ENCODE measurements around the gene P4HB. TPM values are rescaled to one million over a fixed set of nuclear protein-coding genes. Genes with fewer than 3 reads are reported as not detected.
A peak's percentile ranks its signal among the peaks of the same experiment; 100 is the strongest.

Gene P4HB
- total RNA-seq, 1 donor from 2014 or later: 678 TPM

- peak overlapping the region; percentile 76 for H3K27ac Mint-ChIP-seq (ENCODE audit: unreplicated experiment)
- H3K27me3 Mint-ChIP-seq (ENCODE audit: unreplicated experiment): peaks cover 14% of the 10 kb centered on the region
- peak overlapping the region; percentile 85 for H3K4me3 Mint-ChIP-seq (ENCODE audit: unreplicated experiment)
- TF ChIP-seq CTCF (IDR thresholded peaks at IDR 0.05; ENCODE audit: unreplicated experiment): no peak
- no peak for DNase-seq (ENCODE audit: low spot score)
- peaks cover 11% of the 10 kb centered on the region for H3K4me1 Mint-ChIP-seq (ENCODE audit: unreplicated experiment)
- peaks cover 38% of the 10 kb centered on the region for H3K36me3 Mint-ChIP-seq (ENCODE audit: low read depth, unreplicated experiment)
- no peaks in the 10 kb centered on the region for H3K9me3 Mint-ChIP-seq (ENCODE audit: unreplicated experiment)
Measured at GRCh38 chr17:81888988-81889595, 28.8 kb upstream of the P4HB start.

GRCh38 chr17:81888105-81888987 is 28.0 kb upstream of the P4HB start:
- no peaks in the 10 kb centered on the region for H3K9me3 Mint-ChIP-seq (ENCODE audit: unreplicated experiment)
- no peak for TF ChIP-seq CTCF (IDR thresholded peaks at IDR 0.05; ENCODE audit: unreplicated experiment)
- H3K36me3 Mint-ChIP-seq (ENCODE audit: low read depth, unreplicated experiment): peaks cover 40% of the 10 kb centered on the region
- no peak overlapping the region for H3K27ac Mint-ChIP-seq (ENCODE audit: unreplicated experiment)
- peaks cover 14% of the 10 kb centered on the region for H3K27me3 Mint-ChIP-seq (ENCODE audit: unreplicated experiment)
- DNase-seq (ENCODE audit: low spot score): no peak
- peaks cover 11% of the 10 kb centered on the region for H3K4me1 Mint-ChIP-seq (ENCODE audit: unreplicated experiment)
- peak overlapping the region; percentile 81 for H3K4me3 Mint-ChIP-seq (ENCODE audit: unreplicated experiment)

- H3K27ac Mint-ChIP-seq (ENCODE audit: unreplicated experiment): peak overlapping the region; percentile 36
- H3K36me3 Mint-ChIP-seq (ENCODE audit: low read depth, unreplicated experiment): peaks cover 40% of the 10 kb centered on the region
- H3K9me3 Mint-ChIP-seq (ENCODE audit: unreplicated experiment): no peaks in the 10 kb centered on the region
- DNase-seq (ENCODE audit: low spot score): no peak
- H3K27me3 Mint-ChIP-seq (ENCODE audit: unreplicated experiment): peaks cover 14% of the 10 kb centered on the region
- TF ChIP-seq CTCF (IDR thresholded peaks at IDR 0.05; ENCODE audit: unreplicated experiment): no peak
- peak overlapping the region; percentile 59 for H3K4me3 Mint-ChIP-seq (ENCODE audit: unreplicated experiment)
- H3K4me1 Mint-ChIP-seq (ENCODE audit: unreplicated experiment): peaks cover 11% of the 10 kb centered on the region
Measured at GRCh38 chr17:81885869-81886548, 25.7 kb upstream of the P4HB start.

GRCh38 chr17:81885454-81885853 is 25.1 kb upstream of the P4HB start:
- H3K36me3 Mint-ChIP-seq (ENCODE audit: low read depth, unreplicated experiment): peaks cover 38% of the 10 kb centered on the region

More at GRCh38 chr17:81885454-81885853, 25.1 kb upstream of the P4HB start:
- peaks cover 12% of the 10 kb centered on the region for H3K27me3 Mint-ChIP-seq (ENCODE audit: unreplicated experiment)
- H3K4me1 Mint-ChIP-seq (ENCODE audit: unreplicated experiment): peaks cover 11% of the 10 kb centered on the region
- peak overlapping the region; percentile 36 for H3K27ac Mint-ChIP-seq (ENCODE audit: unreplicated experiment)
- TF ChIP-seq CTCF (IDR thresholded peaks at IDR 0.05; ENCODE audit: unreplicated experiment): no peak
- DNase-seq (ENCODE audit: low spot score): no peak
- peak overlapping the region; percentile 59 for H3K4me3 Mint-ChIP-seq (ENCODE audit: unreplicated experiment)
- no peaks in the 10 kb centered on the region for H3K9me3 Mint-ChIP-seq (ENCODE audit: unreplicated experiment)
